HG03196 (cell line): ENCODE results near the gene PHOSPHO2.
"Not testable (repeated sequence)": the region's sequence is repeated elsewhere in the genome, so short reads cannot be mapped to it uniquely, and the experiment has no call there.

Experiments used
- ATAC-seq: cut with Tn5 transposase; IDR thresholded peaks from one replicate; pipeline ENCODE4 v1.9.1; 2021; ENCODE audit not compliant: unreplicated experiment

Gene PHOSPHO2

DNA sequence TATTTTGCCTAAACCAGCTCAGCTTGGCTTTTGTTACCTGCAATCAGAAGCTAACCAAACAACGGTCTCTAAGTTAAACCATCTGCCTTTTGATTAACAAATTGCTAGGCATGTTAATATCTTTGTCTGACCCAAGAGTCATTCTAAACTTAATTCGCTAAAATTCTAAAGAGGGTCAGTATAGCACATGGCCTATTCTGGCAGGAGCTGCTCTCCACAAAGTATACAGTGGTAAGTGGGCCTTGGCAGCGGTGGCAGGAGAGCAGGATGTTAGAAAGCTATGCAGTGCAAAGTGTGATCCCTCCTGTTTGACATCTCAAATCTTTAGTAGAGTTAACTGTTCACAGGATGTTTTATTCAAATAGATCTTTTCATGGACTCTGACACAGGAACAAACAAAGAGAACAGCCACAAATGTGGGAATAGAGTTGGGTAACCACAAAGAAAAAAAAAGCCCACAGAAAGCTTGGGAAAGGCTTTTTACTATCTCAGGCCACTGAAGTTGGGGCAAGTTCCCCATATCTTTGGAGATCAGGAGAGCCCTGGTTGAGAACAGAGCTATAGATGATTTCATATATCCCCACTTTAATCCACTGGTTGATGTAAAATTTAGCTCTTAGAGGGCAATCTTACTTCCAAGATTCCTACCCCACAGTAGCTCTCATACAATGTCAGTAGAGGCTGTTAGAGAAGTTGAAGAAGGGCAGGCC, 10.7 kb upstream of the PHOSPHO2 start:
- ATAC-seq = no peak

DNA sequence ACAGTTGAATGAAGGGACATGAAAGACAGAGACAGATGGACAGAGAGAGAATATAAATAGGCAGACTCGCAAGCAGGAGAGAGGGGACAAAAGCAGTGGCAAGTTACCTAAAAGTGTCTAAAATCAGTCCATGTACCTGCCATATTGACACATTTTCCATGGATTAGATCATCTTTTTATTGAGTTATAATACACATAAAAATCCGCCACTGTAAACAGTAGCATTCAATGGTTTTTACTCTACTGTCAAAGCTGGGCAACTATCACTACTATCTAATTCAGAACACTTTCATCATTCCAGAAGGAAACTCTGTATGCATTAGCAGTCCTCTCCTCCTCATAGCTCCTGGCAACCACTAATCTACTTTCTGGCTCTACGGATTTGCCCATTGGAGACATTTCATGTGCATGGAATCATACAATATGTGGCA, 10.1 kb upstream of the PHOSPHO2 start:
- no peak for ATAC-seq

DNA sequence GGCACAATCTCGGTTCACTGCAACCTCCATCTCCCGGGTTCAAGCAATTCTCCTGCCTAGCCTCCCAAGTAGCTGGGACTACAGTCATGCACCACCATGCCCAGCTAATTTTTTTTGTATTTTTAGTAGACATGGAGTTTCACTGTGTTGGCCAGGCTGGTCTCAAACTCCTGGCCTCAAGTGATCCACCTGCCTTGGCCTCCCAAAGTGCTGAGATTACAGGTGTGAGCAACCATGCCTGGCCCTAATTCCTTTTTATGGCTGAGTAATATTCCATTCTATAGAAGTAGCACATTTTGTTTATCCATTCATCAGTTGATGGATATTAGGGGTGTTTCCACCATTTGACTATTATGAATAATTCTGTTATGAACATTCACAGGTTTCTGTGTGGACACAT, 9.6 kb upstream of the PHOSPHO2 start:
- ATAC-seq = not testable (repeated sequence)

DNA sequence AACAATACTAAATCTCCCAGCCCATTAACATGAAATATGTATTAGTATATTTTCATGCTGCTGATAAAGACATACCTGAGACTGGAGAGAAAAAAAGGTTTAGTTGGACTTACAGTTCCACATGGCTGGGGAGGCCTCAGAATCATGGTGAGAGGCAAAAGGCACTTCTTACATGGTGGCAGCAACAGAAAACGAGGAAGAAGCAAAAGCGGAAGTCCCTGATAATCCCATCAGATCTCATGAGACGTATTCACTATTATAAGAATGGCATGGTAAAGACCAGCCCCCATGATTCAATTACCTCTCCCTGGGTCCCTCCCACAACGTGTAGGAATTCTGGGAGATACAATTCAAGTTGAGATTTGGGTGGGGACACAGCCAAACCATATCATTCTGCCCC, 7.4 kb upstream of the PHOSPHO2 start:
- not testable (repeated sequence) for ATAC-seq

DNA sequence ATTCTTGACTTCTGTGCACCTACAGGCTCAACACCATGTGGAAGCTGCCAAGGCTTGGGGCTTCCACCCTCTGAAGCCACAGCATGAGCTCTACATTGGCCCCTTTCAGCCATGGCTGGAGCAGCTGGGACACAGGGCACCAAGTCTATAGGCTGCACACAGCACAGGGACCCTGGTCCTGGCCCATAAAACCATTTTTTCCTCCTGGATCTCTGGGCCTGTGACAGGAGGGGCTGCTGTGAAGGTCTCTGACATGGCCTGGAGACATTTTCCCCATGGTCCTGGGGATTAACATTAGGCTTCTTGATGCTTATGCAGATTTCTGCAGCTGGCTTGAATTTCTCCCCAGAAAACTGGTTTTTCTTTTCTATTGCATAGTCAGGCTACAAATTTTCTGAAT, 6.3 kb upstream of the PHOSPHO2 start:
- not testable (repeated sequence) for ATAC-seq

DNA sequence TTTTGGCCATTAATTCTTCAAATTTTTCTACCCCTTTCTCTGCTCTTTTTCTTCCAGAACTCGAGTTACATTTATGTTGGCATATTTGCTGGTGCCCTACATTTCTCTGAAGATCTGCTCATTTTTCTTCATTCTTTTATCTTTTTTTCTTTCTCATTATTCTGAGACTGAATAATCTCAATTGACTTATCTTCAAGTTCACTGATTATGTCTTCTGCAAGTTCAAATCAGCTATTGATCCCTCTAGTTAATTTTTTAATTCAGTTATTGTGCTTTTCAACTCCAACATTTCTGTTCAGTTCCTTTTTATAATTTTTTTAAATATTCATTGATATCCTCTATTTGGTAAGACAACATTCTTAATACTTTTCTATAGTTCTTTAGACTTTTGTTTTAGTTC, 3.3 kb upstream of the PHOSPHO2 start:
- no peak for ATAC-seq

DNA sequence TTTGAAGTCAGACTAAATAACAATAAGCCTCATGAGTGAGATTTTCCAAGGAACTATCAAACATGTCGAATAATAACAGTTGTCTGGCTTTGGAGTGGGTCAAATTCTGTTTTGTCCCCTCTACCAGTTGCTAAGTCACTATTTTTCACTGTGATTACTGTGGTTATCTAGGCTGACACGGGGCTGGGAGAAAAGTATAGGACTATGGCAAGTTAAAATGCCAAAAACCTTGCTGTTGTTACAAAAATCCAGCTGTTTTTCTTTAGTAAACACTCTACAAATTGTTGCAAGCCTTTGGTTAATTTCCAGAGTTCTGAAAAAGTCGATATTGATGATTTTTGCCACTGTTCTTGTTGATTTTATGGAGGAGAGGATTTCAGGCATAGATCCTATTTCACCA, 1.6 kb upstream of the PHOSPHO2 start:
- no peak for ATAC-seq

DNA sequence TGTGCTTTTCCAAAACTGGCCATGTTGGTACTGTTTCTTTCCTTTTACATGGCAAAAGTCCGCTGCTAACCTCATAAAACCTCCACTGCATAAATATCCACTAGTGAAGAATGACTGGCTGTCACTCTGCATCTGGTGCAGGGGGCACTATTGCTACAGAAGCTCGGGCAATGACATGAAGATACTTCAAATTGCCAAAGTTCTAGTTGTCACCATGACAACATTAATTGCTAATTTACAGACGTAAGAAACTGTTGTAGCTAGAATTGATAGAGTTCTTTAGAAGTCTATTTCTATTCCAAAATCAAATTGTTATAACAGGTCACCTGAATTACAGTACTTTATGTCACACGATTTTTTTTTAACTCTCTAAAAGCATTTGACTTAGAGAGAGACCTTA, 909 bp upstream of the PHOSPHO2 start:
- ATAC-seq = no peak

DNA sequence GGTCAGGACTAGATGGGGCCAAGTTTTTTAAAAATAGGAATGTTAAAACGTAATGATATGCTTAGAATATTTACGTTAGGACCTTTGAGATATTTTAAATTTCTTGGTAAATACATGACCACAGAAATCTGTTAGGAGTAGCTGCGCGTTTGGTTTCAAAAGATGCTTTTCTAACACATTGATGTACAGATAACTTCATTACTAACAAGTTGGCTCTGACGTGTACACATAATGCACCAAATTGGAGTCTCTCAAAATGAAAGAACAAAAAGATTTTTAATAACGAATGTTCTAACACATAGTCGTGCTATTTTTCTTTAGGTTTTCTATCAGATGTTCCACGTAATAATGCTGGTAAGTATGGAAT, 608 bp downstream of the PHOSPHO2 start:
- no peak for ATAC-seq

DNA sequence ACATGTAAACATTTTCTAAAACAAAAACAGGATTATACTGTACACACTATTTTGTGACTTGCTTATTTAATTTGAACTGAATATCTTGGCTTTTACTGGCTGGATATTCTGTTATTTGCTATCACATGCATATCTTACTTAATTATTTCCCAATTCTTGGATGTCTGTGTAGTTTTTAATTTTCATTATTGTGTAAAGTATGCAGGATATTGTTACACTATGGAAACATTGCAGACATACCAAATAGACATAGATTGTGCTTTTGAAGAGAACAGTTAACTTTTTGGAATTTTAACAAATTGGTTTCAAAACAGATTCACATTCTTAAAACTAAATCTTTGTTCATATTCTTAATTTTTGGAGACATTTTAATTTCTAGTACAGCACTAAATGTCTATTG, 2.1 kb downstream of the PHOSPHO2 start:
- no peak for ATAC-seq

DNA sequence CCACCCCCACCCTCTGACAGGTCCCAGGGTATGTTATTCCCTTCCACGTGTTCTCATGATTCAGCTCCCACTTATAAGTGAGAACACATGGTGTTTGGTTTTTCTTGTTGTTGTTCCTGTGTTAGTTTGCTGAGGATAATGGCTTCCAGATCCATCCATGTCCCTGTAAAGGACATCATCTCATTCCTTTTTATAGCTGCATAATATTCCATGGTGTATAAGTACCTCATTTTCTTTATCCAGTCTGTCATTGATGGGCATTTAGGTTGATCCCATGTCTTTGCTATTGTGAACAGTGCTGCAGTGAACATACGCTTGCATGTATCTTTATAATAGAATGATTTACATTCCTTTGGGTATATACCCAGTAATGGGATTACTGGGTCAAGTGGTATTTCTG, 4.9 kb downstream of the PHOSPHO2 start:
- not testable (repeated sequence) for ATAC-seq

DNA sequence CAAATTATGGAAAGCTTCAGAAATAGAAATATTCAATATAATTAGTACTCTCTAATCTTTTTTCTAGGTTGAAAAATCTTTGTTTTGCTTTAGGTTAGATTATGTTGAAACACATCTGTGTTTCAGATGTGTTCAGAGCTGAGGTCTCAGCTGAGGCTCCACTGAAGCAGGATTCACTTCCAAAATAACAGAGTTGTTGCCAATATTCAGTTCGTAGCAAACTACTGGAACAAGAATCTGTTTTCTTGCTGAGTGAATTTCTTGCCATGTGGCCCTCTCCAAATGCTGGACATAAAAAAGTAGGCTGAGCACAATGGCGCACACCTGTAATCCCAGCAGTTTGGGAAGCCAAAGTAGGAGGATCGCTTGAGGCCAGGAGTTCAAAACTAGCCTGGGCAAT, 8.7 kb downstream of the PHOSPHO2 start:
- no peak for ATAC-seq

DNA sequence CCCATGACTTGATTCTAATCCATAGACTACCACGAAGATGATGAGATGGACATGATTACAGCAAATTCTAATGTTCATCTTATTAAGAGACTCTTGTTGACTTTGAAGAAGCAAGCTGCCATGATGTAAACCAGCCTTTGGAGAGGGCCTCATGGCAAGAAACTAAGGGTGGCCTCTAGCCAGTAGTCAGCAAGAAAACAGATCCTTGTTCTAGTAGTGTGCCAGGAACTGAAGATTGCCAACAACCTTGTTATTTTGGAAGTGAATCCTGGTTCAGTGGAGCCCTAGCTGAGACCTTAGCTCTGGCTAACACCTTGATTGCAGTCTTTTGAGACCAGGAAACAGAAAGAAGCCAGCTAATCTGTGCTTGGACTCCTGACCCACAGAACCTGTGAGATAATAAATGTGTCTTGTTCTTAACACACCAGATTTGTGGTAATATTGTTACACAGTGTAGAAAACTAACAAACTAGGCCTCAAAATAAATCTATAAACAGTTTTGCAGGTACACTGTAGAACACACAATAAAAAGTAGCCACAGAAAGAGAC, 10.0 kb downstream of the PHOSPHO2 start:
- ATAC-seq = no peak

DNA sequence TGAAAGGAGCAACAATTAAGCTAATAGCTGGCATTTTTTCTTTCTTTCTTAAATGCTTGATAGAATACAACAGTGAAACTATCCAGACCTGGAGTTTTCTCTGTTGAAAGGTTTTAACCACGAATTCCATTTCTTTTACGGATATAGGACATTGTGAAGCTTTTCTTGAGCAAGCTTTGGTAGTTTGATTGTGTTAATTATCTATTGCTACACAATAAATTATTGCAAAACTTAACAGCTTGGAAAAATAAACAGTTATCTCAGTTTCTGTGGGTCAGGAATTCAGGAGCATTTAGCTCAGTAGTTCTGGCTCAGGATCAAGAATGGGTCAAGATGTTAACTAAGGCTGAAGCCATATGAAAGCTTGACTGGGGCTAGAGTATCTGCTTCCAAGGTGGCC, 11.7 kb downstream of the PHOSPHO2 start:
- ATAC-seq = no peak

DNA sequence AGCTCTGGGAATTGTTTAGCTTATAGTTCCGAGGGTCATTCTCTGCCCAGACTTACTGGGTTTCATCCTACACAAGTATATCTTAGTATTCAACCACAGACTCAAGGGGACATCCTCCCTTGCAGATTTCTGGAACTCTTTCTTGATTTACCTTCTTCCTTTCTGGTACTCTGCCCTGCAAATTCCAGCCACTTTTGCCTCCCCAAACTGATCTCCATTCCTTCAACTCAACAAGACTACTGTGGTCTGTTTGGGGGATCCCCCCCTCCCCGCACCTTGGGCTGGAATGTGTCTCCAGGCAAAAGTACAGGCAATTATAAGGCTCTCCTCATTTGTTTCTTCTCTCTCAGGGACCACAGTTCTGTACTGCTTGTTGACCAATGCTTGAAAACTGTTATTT, 13.4 kb downstream of the PHOSPHO2 start:
- no peak for ATAC-seq

DNA sequence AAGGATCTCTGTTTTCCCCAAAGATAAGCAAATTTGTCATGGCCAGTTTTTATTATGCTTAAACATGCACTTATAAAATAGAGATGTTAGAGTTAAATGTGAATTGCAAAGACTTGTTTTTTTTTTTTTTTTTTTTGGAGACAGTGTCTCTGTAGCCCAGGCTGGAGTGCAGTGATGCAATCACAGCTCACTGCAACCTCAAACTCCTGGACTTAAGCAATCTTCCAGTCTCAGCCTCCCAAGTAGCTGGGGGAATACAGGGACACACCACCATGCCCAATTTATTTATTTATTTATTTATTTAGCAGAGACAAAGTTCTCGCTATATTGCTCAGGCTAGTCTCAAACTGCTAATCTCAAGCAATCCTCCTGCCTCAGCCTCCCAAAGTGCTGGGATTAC, 15.1 kb downstream of the PHOSPHO2 start:
- ATAC-seq = no peak

DNA sequence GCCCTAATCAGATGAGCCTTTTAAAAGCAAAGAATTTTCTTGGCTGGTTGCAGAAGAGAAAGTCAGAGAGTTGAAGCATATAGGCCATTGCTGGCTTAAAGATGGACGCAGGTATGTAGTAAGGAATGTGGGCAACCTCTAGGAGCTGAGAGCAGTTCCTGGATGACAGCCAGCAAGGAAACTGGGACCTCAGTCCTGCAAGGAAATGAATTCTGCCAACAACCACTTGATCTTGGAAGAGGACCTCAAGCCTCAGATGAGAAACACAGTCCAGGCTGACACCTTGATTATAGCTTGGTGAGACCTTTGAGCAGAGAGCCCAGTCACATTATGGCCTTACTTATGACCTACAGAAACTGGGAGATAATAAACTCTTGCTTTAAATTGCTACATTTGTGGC, 15.7 kb downstream of the PHOSPHO2 start:
- no peak for ATAC-seq

DNA sequence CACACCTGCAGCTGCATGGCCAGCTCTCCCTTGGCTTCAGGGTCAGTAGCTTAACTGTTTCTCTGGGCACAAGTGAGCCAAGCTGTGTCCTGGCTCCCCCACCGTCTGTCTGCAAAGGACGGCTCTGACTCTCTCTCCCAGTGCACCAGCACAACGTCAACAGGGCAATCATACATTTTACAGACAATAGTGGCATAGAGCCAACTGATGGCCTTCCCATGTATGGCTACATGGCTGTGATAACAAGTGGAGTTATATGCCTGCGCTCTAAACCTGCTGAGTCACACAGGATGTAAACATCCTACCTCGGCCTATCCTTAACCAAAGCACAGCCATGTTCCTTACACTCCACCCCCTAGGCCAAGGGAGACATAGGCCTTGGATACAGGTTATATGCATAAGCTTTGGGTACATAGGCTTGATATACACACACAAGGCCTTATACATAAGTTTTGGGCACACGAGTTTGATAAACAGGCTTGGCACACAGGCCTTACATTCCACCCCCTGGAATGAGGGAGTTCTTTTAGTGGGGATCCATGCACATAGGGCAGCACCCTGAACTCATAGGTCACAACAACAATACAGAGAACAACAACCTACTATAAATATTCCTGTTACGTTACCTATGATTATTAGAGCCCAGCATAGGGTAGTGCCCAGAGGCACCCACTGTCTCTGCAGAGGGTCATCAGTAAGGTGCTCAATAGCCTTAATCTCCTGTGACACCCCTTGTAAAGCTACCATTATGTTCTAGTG, 17.7 kb downstream of the PHOSPHO2 start:
- ATAC-seq = no peak

DNA sequence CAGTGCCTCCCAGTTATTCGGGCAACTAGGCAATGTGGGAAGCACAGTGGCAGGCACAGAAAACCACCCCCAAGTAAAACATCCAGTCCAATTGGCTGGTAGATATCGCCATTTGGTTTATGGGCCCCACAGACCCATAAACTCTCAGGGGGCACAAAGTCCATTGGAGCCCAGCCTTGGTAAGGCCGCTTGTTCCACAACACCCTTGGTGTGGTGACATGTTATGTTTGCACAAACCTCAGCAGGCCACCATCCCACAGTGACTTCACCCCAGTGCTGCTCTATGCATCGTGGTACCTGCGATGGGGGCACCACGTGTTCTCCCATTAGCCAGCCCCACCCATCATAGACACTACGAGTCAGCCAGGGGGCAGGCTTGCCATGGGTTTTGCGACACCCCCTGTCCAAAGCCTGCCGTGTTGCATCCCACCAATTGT, 18.5 kb downstream of the PHOSPHO2 start:
- no peak for ATAC-seq

DNA sequence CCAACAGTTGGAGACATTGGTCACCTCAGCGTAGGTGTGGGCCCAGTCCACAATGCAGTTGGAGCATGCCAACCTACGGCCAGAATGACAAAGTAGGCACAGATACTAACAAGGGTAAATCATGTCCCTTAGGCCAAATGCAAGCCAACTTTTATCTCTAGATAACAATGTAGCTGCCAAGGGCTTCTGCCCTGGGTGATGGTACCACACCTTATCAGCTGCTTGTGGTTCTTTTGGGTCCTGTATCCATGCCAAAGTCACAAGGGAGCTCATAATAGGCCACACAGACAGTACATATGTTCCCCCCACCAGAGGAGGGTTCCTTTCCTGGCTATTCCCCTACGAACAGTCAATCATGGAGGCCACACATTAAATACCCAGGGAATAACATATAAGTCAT, 19.1 kb downstream of the PHOSPHO2 start:
- no peak for ATAC-seq

DNA sequence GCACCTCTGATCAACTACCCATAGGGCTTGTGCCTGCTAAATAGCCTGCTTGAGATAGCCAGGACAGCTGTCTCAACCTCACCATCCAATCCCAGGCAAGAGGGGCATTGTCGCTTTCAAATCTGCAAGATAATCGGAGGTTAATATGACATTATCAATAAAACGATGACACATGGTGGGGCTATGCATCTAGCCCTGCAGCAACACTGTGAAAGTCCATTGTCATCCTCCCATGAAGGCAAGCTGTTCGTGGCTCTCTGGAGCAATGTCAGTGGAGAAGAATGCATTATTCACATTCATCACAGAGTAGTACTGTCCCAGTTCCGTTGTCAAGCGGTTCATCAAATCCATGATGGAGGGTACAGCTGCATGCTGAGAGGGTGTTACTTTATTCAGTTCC, 20.4 kb downstream of the PHOSPHO2 start:
- no peak for ATAC-seq
